Ovary (tissue), 9 donors: Measurements from ENCODE around the gene HS1BP3. TPM values are rescaled to one million over a fixed set of nuclear protein-coding genes. Genes with fewer than 3 reads are reported as not detected.

Source experiments
- DNase-seq, 5 donors: peaks; one replicate each; pipeline ENCODE4 v3.0.0-alpha.2; 2019 to 2020
- H3K27ac ChIP-seq, 2 donors: fragments of 200-600 bp; one replicate each; pipeline versions ENCODE4 v1.5.1 to v1.8.0; 2019 to 2022
- H3K27me3 ChIP-seq: fragments of 200-600 bp; one replicate; pipeline ENCODE4 v1.8.0; 2022
- H3K36me3 ChIP-seq: fragments of 200-600 bp; sonication (generic); one replicate; pipeline ENCODE4 v1.5.1; 2019
- H3K4me1 ChIP-seq: one replicate; pipeline ENCODE4 v1.8.1; 2013; ENCODE audit warnings: mild to moderate bottlenecking, moderate library complexity; ENCODE audit not compliant: insufficient read depth
- H3K4me3 ChIP-seq: fragments of 200-600 bp; sonication (generic); one replicate; pipeline ENCODE4 v1.5.1; 2017
- H3K9me3 ChIP-seq, 2 donors: fragments of 200-600 bp in 1 of 2; sonication (generic) in 1 of 2; one replicate each; pipeline versions ENCODE4 v1.5.1 to v1.8.1; 2013 to 2019; ENCODE audit warnings: mild to moderate bottlenecking in 1 of 2, moderate library complexity in 1 of 2
- CTCF ChIP-seq, 3 donors: fragments of 450-650 bp in 2 of 3; fragments of 200-600 bp in 1 of 3; IDR thresholded peaks; one replicate each; pipeline versions ENCODE4 v1.5.1 to v1.8.0; 2016 to 2022; ENCODE audit warnings: antibody characterized with exemption in 3 of 3, mild to moderate bottlenecking in 1 of 3
- EP300 ChIP-seq: sonication (generic); formaldehyde crosslinking; IDR thresholded peaks from one replicate; pipeline ENCODE4 v1.6.1; 2017; ENCODE audit warnings: antibody characterized with exemption
- POLR2A ChIP-seq: fragments of 450-650 bp; IDR thresholded peaks from one replicate; pipeline ENCODE4 v1.6.1; 2017; ENCODE audit warnings: antibody characterized with exemption, mild to moderate bottlenecking, moderate library complexity
- WGBS, 3 donors: extraction: QIAGEN DNeasy Blood & Tissue Kit in 1 of 3; methylation state at CpG; one replicate each; pipeline versions ENCODE4 v1.1.5 to v1.1.7; 2013 to 2017; 5-methylcytosine and 5-hydroxymethylcytosine counted together
- intact Hi-C, 4 donors: fragments of 100-400 bp; cut with DNase I; formaldehyde crosslinking; loops; one replicate each; pipeline versions ENCODE4 v1.11.0 to v1.15.1; 2022 to 2023
- polyA plus RNA-seq, 2 donors: library from polyadenylated mRNA; stranded (reverse); fragments of 200-250 nt in 1 of 2; fragments of 350-450 nt in 1 of 2; fragmentation: Illumina TruSeq in 1 of 2; extraction: RNeasy Lipid Tissue Mini Kit (QIAGEN cat#74804) in 1 of 2; gene quantifications; one replicate each; pipeline ENCODE4 v1.2.3, GENCODE V29; 2013 to 2014
- total RNA-seq, 7 donors: library from RNA; depleted of rRNA in 2 of 7; stranded (reverse); fragments of >200 nt in 2 of 7; fragmentation: NEBNext Ultra II Directional in 3 of 7; extraction: Animal tissue kit (Norgen Biotek cat#: 25700) in 3 of 7; gene quantifications; one replicate each; pipeline versions ENCODE4 v1.1.0 to v1.2.4, GENCODE V29; 2016 to 2023
- donor health status: DM: no; HTN: no; CAD: no; lungs with moderate emphysema.
- donor health status: DM: no; HTN: no; CAD: no.
- donor health status: Bipolar disorder and iron deficiency.
- donor health status: DM: yes; HTN: yes; CAD: no.
- donor health status: DM: no; HTN: no; CAD: no.
- donor health status: DM: yes; HTN: yes; CAD: no.

The HS1BP3 gene
- total and polyA plus RNA-seq, 9 donors = 12.0 to 24.4 (median 22.2) TPM

GRCh38 chr2:20653695-20654534, 3.0 kb upstream of the HS1BP3 start:
- TF ChIP-seq EP300 (no peak), CTCF (IDR thresholded peaks at IDR 0.05) (no peak), POLR2A (no peak)
- Histone ChIP-seq H3K4me1 (peaks cover 9% of the 10 kb centered on the region), H3K27me3 (no peaks in the 10 kb centered on the region), H3K4me3 (no peak overlapping the region), H3K36me3 (no peaks in the 10 kb centered on the region), H3K27ac (no peak overlapping the region), H3K9me3 (no peaks in the 10 kb centered on the region)
- 78 to 86% (median 82%) methylated on average over 7 of the region's 7 CpGs for WGBS, 3 donors
- peak in 1 of 5 donors; percentile 25 for DNase-seq
- intact Hi-C loops = no loop called here

- peak in 2 of 5 donors; percentile 3 to 26 for DNase-seq
- intact Hi-C loops = no loop called here
- Histone ChIP-seq H3K4me3 (no peak overlapping the region), H3K36me3 (no peaks in the 10 kb centered on the region), H3K27me3 (no peaks in the 10 kb centered on the region), H3K27ac (no peak overlapping the region), H3K9me3 (no peaks in the 10 kb centered on the region), H3K4me1 (peaks cover 10% of the 10 kb centered on the region)
- 93% methylated on average over 11 of the region's 11 CpGs for WGBS, 3 donors
- TF ChIP-seq POLR2A = no peak
- TF ChIP-seq EP300 = no peak
- TF ChIP-seq CTCF (IDR thresholded peaks at IDR 0.05) = no peak
Measured at GRCh38 chr2:20652673-20653575, 2.0 kb upstream of the HS1BP3 start.

GRCh38 chr2:20652141-20652540, 1.2 kb upstream of the HS1BP3 start:
- no peaks in the 10 kb centered on the region for H3K27me3 ChIP-seq
- peaks cover 10% of the 10 kb centered on the region for H3K4me1 ChIP-seq
- intact Hi-C loops = no loop called here
- no peak overlapping the region for H3K4me3 ChIP-seq
- no peaks in the 10 kb centered on the region for H3K9me3 ChIP-seq
- TF ChIP-seq CTCF (IDR thresholded peaks at IDR 0.05) = no peak
- no peak for TF ChIP-seq EP300
- no peak for TF ChIP-seq POLR2A
- no peak for DNase-seq
- no peaks in the 10 kb centered on the region for H3K36me3 ChIP-seq
- H3K27ac ChIP-seq = no peak overlapping the region
- WGBS, 3 donors = 87 to 89% (median 88%) methylated on average over 7 of the region's 7 CpGs

GRCh38 chr2:20651731-20652099, 817 bp upstream of the HS1BP3 start:
- H3K9me3 ChIP-seq = no peaks in the 10 kb centered on the region
- H3K36me3 ChIP-seq = no peaks in the 10 kb centered on the region
- 61 to 72% (median 62%) methylated on average over 7 of the region's 7 CpGs for WGBS, 3 donors
- H3K27me3 ChIP-seq = no peaks in the 10 kb centered on the region
- H3K27ac ChIP-seq = no peak overlapping the region
- DNase-seq = no peak
- intact Hi-C loops = no loop called here
- TF ChIP-seq CTCF (IDR thresholded peaks at IDR 0.05) = no peak
- TF ChIP-seq EP300 = no peak
- TF ChIP-seq POLR2A = no peak
- peak overlapping the region; percentile 100 for H3K4me3 ChIP-seq
- peaks cover 10% of the 10 kb centered on the region for H3K4me1 ChIP-seq
